HUES64 (cell line): ENCODE measurements around the gene DGAT2. TPM values are rescaled to one million over a fixed set of nuclear protein-coding genes. Genes with fewer than 3 reads are reported as not detected.
A peak's percentile ranks its signal among the peaks of the same experiment; 100 is the strongest.

Experiments
- H3K27ac ChIP-seq: 2 replicates; pipeline ENCODE4 v1.7.0; 2013; ENCODE audit warnings: low read depth, low read length, inconsistent platforms
- H3K27me3 ChIP-seq: 2 replicates; pipeline ENCODE4 v1.6.1; 2013; ENCODE audit warnings: mild to moderate bottlenecking, low read length; ENCODE audit not compliant: insufficient read depth
- H3K36me3 ChIP-seq: 2 replicates; pipeline ENCODE4 v1.6.1; 2013; ENCODE audit warnings: mild to moderate bottlenecking, low read length; ENCODE audit not compliant: insufficient read depth
- H3K4me1 ChIP-seq: 2 replicates; pipeline ENCODE4 v1.6.1; 2013; ENCODE audit warnings: mild to moderate bottlenecking, low read length, moderate library complexity; ENCODE audit not compliant: insufficient read depth
- H3K4me3 ChIP-seq: 2 replicates; pipeline ENCODE4 v1.5.1; 2013; ENCODE audit warnings: mild to moderate bottlenecking, low read length, moderate library complexity
- H3K9ac ChIP-seq: 2 replicates; pipeline ENCODE4 v1.6.1; 2013; ENCODE audit warnings: mild to moderate bottlenecking, low read depth, low read length
- H3K9me3 ChIP-seq: 2 replicates; pipeline ENCODE4 v1.6.1; 2013; ENCODE audit warnings: low read depth, low read length; ENCODE audit not compliant: insufficient read depth
- WGBS: fragments of 150-250, 120-280 bp; methylation state at CpG from one replicate; pipeline ENCODE4 v1.1.7; 2013; ENCODE audit warnings: missing lambda C conversion rate; 5-methylcytosine and 5-hydroxymethylcytosine counted together
- polyA plus RNA-seq, 2 experiments: library from polyadenylated mRNA; stranded (reverse); fragments of 50-300 nt; gene quantifications; one replicate each; pipeline ENCODE4 v1.2.3, GENCODE V29; 2013

The DGAT2 gene, protein sequence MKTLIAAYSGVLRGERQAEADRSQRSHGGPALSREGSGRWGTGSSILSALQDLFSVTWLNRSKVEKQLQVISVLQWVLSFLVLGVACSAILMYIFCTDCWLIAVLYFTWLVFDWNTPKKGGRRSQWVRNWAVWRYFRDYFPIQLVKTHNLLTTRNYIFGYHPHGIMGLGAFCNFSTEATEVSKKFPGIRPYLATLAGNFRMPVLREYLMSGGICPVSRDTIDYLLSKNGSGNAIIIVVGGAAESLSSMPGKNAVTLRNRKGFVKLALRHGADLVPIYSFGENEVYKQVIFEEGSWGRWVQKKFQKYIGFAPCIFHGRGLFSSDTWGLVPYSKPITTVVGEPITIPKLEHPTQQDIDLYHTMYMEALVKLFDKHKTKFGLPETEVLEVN
- polyA plus RNA-seq (2013, experiment 1 of 2), result 2.1 TPM
- 3.2 TPM for polyA plus RNA-seq (2013, experiment 2 of 2)

DNA sequence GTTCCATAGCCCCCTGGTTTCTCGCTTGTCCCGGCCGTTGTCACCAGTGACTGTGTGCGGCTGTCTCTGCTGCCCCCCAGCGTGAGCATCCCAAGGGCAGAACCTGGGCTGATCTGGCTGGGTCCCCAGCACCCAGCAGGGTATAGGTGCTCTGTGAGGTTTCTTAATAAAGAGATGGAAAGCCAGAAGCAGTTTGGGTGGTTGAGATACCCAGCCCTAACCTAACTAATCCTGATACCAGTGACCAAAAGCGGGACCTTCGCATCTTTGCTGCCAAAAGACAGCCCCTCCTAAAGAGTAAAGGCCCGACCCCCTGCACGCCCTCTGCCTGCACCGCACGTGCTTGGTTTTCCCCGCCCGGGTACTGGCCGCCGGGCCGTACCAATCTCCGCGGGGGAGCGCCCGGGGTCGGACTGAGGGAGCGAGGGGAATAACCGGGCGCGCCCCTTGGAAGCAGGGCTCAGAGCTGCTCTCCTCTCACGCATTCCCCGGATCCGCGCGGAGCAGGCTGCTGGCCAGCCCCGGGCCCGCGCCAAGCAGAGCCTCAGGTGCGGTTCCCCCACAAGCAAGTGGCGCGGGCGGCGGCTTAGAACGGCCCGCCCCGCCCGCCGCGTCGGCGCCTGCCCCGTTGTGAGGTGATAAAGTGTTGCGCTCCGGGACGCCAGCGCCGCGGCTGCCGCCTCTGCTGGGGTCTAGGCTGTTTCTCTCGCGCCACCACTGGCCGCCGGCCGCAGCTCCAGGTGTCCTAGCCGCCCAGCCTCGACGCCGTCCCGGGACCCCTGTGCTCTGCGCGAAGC, at the start of gene DGAT2:
TSS of gene DGAT2 (plus strand) at position 667 of the 797 bp plus-strand sequence. CDS start 214 bp downstream, outside the sequence.
- Histone ChIP-seq H3K4me3 (peak within 1 kb of the TSS; percentile 50), H3K9ac (peak within 1 kb of the TSS; percentile 91), H3K27me3 (peaks cover 62% of the 10 kb centered on the region), H3K9me3 (no peaks in the 10 kb centered on the region), H3K36me3 (no peaks in the 10 kb centered on the region), H3K4me1 (peaks cover 7% of the 10 kb centered on the region), H3K27ac (peak within 1 kb of the TSS; percentile 73; the same call in 1 of the 2 replicates)
- 6% methylated on average over 66 of the region's 66 CpGs for WGBS

DNA sequence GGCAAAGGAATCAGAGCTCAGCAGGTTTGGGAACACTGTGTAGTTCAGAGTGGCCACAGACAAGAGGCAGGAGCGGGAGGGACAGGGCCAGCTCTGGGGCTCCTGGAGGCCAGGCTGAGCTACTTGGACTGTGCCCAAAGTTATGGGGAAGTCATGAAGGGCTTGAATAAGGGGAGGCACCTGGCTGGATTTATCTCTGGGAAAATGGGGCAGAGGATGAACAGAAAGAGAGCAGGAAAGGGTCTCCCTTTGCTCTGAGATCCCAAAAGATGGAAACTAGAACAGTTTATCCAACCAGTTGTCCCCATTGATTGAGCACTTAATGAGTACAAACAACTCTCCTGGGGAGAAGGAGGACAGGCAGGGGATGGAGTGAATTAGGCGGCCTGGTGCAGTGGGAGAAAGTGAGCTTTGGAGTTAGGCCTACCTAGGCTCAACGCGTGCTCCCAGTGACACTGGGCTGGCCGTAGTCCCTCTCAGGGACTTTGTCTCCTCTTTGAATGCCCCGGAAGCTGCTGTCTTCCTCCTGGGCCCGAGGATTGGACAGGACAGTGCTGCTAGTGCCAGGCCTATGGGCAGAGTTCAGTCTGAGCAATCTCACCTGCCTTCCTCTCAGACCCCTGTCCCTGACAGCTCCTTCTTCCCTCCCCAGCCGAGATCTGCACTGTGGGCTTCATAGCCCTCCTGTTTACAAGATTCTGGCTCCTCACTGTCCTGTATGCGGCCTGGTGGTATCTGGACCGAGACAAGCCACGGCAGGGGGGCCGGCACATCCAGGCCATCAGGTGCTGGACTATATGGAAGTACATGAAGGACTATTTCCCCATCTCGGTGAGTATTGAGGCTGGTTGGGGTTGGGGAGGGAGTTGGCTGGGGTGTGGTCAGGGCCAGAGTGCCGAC, 49.0 kb upstream of the DGAT2 start:
- Histone ChIP-seq H3K27ac (no peak overlapping the region), H3K4me3 (no peak overlapping the region), H3K36me3 (no peaks in the 10 kb centered on the region), H3K4me1 (no peaks in the 10 kb centered on the region; the same call in 1 of the 2 replicates), H3K27me3 (peaks cover 46% of the 10 kb centered on the region), H3K9ac (no peak overlapping the region), H3K9me3 (no peaks in the 10 kb centered on the region)
- WGBS, result 91% methylated on average over 14 of the region's 14 CpGs

DNA sequence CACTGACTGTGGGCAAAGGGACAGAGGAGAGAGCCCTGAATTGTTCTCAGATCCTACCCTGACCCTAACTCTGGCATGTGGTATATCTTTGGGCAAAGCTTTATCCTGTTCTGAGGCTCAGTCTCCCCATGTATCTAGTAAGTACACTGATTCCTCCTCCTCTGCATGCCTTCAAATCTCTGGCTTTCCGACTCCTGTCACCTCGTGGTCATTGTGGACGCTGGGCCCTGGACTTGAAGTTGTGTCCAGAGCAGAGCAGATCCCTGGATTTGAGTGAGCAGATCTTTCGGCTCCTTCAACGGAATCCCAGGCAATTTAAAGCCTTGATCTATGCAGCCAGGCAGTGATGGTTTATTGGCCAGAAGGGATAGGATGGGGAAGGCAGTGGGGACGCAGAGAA, 47.9 kb upstream of the DGAT2 start:
- H3K9me3 ChIP-seq, result no peaks in the 10 kb centered on the region
- no peak overlapping the region for H3K9ac ChIP-seq
- peaks cover 42% of the 10 kb centered on the region for H3K27me3 ChIP-seq
- no peaks in the 10 kb centered on the region for H3K36me3 ChIP-seq
- no peak overlapping the region for H3K4me3 ChIP-seq
- no peak overlapping the region for H3K27ac ChIP-seq
- 89% methylated on average over 6 of the region's 6 CpGs for WGBS
- no peaks in the 10 kb centered on the region; the same call in 1 of the 2 replicates for H3K4me1 ChIP-seq

DNA sequence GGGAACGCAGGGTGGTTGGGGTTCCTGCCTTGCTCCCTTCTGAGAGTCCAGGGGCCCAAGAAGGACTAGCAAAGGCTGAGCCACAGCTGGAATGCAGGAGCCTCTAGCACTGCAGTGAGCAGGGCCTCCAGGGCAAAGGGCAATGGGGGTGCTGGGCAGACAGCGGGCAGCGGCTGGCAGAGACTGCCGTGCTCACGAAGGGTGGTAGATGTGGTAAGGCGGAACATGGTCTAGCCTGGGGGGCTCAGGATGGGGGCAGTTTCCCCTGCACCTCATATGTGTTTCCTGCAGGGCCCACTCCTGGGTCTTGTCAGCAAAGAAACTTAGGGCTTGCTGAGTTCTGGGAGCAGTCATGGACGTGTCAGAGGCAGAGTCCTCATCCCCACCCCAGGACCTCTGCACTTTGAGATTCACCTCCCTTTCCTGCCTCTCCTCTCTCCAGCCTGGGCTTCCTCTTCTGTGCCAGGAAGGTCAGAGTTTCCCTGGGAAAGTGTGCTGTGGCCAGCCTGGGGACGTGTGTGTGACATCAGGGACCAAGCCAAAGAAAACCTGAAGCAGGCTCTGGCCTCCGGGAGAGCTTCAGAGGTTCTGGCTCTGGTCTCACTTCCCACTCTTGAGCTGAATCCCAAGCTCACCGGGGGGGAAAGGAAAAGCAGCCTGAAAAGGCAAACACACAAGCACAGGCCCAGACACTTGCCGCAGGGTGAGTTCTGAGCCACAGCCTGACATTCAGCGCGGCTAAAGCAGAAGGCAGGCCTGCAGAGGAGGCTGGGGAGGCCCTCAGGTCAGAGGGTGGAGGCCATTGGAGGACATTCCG, 46.5 kb upstream of the DGAT2 start:
- no peak overlapping the region for H3K4me3 ChIP-seq
- H3K27ac ChIP-seq, result no peak overlapping the region
- no peaks in the 10 kb centered on the region for H3K4me1 ChIP-seq
- H3K36me3 ChIP-seq, result no peaks in the 10 kb centered on the region
- 90% methylated on average over 14 of the region's 14 CpGs for WGBS
- H3K27me3 ChIP-seq, result peaks cover 29% of the 10 kb centered on the region
- H3K9me3 ChIP-seq, result no peaks in the 10 kb centered on the region
- no peak overlapping the region for H3K9ac ChIP-seq

DNA sequence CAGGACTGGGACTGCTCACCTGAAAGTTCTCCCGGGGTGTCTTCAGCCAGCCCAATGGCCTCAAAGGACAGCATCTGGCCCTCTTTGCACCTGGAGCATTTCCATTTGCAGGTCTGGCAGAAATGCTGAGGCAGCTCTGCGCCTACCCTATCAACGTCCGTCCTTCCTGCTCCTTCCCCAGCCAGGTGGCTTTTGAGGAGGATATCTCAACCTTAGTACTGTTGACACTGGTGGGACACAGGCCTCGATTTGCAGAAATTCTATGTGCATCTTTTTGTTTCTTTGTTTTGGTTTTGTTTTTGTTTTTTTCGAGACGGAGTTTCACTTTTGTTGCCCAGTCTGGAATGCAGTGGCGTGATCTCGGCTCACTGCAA, 45.9 kb upstream of the DGAT2 start:
- Histone ChIP-seq H3K4me3 (no peak overlapping the region), H3K36me3 (no peaks in the 10 kb centered on the region), H3K27ac (no peak overlapping the region), H3K9ac (no peak overlapping the region), H3K4me1 (no peaks in the 10 kb centered on the region), H3K9me3 (no peaks in the 10 kb centered on the region), H3K27me3 (peaks cover 23% of the 10 kb centered on the region; the same call in 1 of the 2 replicates)
- WGBS, result 96% methylated on average over 9 of the region's 9 CpGs

DNA sequence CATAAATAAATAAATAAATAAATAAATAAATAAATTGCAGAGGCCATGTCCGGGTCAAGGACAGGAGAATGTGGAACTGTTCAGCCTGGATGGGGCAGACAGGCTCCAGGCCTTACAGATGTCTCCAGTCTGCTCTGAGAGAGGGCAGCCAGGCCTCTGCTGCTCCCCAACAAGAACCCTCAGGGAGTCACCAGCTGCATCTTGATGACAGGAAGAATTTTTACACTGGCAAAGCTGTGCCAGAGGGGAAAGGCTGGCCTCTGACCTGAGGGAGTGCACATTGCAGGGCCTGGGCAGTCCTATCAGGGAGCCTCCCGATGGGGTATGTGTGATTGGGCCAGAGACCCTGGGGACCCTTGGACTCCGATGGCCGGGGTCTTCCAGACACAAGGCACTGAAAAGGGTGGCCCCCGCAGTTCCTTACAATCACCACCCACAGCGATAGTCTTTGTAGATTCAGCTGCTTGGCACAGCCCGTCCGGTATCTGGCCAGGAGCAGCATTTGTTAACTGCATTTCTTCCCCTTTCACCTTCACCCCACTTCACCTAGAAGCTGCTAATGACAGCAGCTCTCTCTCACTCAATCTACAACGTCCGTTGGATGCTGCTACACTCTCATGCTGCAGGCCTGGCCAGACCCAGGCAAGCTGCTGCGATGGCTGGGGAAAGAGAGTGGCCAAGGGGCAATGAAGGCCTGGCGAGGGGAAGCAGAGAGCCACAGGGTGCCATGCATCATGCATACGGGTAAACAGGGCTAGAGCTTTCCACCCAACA, 42.8 kb upstream of the DGAT2 start:
- H3K9ac ChIP-seq, result no peak overlapping the region
- no peaks in the 10 kb centered on the region; the same call in 1 of the 2 replicates for H3K27me3 ChIP-seq
- no peak overlapping the region for H3K4me3 ChIP-seq
- no peaks in the 10 kb centered on the region for H3K36me3 ChIP-seq
- no peaks in the 10 kb centered on the region for H3K9me3 ChIP-seq
- H3K27ac ChIP-seq, result no peak overlapping the region
- 85% methylated on average over 13 of the region's 13 CpGs for WGBS
- H3K4me1 ChIP-seq, result no peaks in the 10 kb centered on the region

DNA sequence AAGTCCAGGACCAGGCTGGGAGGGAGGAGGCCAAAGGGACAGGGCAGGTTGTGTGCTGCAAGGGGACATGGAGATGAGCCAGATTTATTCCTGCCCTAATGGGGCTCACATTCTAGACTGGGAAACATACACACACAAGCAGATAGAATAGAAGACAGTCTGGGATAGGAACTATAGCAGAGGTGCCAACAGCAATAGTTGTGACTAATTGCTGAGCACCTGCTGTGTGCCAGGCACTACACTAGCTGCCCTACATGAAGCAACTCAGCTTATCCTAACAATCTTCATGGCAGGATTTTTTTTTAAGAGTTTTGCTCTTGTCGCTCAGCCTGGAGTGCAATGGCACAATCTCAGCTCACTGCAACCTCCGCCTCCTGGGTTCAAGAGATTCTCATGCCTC, 39.6 kb upstream of the DGAT2 start:
- no peaks in the 10 kb centered on the region for H3K9me3 ChIP-seq
- H3K9ac ChIP-seq, result no peak overlapping the region
- H3K4me3 ChIP-seq, result no peak overlapping the region
- H3K4me1 ChIP-seq, result no peaks in the 10 kb centered on the region
- H3K27ac ChIP-seq, result no peak overlapping the region
- 96% methylated on average over 2 of the region's 2 CpGs for WGBS
- no peaks in the 10 kb centered on the region for H3K36me3 ChIP-seq
- no peaks in the 10 kb centered on the region for H3K27me3 ChIP-seq

DNA sequence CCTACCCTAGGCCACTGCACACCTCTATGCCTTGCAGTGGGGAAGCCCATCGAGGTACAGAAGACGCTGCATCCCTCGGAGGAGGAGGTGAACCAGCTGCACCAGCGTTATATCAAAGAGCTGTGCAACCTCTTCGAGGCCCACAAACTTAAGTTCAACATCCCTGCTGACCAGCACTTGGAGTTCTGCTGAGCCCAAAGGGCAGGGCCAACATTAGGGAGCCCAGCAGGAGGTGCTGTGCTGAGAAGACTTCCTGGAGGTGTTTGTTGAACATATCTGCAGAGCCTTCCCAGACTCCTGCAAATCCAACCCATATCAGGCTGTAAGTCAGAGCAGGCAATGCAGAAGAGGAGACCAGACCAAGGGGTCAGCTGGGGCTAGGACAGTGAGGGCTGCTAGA, 37.5 kb upstream of the DGAT2 start:
- Histone ChIP-seq H3K4me3 (no peak overlapping the region), H3K27me3 (no peaks in the 10 kb centered on the region)
- 92% methylated on average over 5 of the region's 5 CpGs for WGBS

DNA sequence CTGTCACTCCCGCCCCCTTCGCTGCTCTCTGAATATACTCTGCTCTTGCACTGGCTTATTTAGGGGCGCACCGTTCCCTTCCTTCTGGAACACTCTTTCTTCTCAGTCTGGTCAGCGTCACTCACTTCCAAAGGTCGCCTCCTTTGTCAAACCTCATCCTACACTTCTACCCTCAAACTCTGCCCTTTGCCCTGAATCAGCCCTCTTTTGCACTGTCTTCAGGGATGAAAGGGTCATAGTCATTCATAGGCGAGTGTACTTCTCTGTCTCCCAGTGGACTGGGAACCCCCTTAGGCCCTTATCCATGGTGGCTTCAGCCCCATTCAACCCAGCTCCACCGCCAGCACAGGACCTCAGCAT, 35.5 kb upstream of the DGAT2 start:
- Histone ChIP-seq H3K9me3 (no peaks in the 10 kb centered on the region), H3K27me3 (no peaks in the 10 kb centered on the region), H3K4me1 (no peaks in the 10 kb centered on the region), H3K4me3 (no peak overlapping the region), H3K27ac (no peak overlapping the region), H3K9ac (no peak overlapping the region), H3K36me3 (no peaks in the 10 kb centered on the region)
- 93% methylated on average over 7 of the region's 8 CpGs for WGBS

More for the DNA sequence above, 37.5 kb upstream of the DGAT2 start:
- Histone ChIP-seq H3K36me3 (no peaks in the 10 kb centered on the region), H3K9me3 (no peaks in the 10 kb centered on the region), H3K9ac (no peak overlapping the region), H3K27ac (no peak overlapping the region), H3K4me1 (no peaks in the 10 kb centered on the region)
